AG10803 (cell line): ENCODE results near the gene TMEM61.

Experiments used
- DNase-seq: peaks from one replicate; pipeline ENCODE4 v3.0.0; 2010; ENCODE audit warnings: low read depth
- H3K4me3 ChIP-seq: 2 replicates; pipeline ENCODE4 v1.5.1; 2011; ENCODE audit warnings: mild to moderate bottlenecking, low read length, control low read depth
- TF ChIP-seq, protein P1 (sequence below): conservative IDR thresholded peaks from 2 replicates; pipeline ENCODE4 v1.5.1; 2011; ENCODE audit warnings: mild to moderate bottlenecking, low read length, control low read depth, inconsistent platforms

TMEM61 gene

DNA sequence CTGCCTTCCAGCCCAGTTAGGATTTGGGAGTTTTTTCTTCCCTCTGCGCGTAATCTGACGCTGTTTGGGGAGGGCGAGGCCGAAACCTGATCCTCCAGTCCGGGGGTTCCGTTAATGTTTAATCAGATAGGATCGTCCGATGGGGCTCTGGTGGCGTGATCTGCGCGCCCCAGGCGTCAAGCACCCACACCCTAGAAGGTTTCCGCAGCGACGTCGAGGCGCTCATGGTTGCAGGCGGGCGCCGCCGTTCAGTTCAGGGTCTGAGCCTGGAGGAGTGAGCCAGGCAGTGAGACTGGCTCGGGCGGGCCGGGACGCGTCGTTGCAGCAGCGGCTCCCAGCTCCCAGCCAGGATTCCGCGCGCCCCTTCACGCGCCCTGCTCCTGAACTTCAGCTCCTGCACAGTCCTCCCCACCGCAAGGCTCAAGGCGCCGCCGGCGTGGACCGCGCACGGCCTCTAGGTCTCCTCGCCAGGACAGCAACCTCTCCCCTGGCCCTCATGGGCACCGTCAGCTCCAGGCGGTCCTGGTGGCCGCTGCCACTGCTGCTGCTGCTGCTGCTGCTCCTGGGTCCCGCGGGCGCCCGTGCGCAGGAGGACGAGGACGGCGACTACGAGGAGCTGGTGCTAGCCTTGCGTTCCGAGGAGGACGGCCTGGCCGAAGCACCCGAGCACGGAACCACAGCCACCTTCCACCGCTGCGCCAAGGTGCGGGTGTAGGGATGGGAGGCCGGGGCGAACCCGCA lies 59.1 kb downstream of the TMEM61 start, which contains the start of gene PCSK9:
PCSK9 (plus strand) TSS at position 207 of the 741 bp plus-strand sequence; CDS start at position 497, 290 bp downstream.
- TF ChIP-seq, protein P1, sequence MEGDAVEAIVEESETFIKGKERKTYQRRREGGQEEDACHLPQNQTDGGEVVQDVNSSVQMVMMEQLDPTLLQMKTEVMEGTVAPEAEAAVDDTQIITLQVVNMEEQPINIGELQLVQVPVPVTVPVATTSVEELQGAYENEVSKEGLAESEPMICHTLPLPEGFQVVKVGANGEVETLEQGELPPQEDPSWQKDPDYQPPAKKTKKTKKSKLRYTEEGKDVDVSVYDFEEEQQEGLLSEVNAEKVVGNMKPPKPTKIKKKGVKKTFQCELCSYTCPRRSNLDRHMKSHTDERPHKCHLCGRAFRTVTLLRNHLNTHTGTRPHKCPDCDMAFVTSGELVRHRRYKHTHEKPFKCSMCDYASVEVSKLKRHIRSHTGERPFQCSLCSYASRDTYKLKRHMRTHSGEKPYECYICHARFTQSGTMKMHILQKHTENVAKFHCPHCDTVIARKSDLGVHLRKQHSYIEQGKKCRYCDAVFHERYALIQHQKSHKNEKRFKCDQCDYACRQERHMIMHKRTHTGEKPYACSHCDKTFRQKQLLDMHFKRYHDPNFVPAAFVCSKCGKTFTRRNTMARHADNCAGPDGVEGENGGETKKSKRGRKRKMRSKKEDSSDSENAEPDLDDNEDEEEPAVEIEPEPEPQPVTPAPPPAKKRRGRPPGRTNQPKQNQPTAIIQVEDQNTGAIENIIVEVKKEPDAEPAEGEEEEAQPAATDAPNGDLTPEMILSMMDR, result no peak
- no peak within 1 kb of the TSS; the same call in 1 of the 2 replicates for H3K4me3 ChIP-seq
- DNase-seq, result no peak

DNA sequence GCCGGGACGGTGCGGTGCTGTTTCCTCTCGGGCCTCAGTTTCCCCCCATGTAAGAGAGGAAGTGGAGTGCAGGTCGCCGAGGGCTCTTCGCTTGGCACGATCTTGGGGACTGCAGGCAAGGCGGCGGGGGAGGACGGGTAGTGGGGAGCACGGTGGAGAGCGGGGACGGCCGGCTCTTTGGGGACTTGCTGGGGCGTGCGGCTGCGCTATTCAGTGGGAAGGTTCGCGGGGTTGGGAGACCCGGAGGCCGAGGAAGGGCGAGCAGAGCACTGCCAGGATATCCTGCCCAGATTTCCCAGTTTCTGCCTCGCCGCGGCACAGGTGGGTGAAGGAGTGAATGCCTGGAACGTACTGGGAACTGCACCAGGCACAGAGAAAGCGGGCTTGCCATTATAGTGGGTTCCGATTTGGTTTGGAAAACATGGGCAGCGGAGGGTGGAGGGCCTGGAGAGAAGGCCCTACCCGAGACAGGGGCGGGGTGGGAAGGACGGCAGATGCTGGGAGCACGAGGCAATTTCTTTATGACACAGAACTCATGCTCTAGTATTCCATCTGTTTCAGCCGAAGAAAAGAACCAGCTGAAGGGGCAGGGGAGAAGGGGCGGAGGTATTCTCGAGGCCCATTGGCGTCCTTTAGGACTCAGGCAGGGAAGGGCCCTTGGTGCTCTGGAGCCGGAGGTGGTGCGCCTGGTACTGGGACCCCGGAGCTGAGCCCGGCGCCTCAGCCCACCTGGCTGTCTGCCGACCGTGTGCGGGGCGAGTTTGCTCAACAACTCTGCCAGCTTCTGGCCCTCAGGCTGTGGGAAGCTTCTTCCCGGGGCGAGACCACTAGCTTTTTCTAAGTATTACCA lies 59.9 kb downstream of the TMEM61 start:
- no peak overlapping the region for H3K4me3 ChIP-seq

DNA sequence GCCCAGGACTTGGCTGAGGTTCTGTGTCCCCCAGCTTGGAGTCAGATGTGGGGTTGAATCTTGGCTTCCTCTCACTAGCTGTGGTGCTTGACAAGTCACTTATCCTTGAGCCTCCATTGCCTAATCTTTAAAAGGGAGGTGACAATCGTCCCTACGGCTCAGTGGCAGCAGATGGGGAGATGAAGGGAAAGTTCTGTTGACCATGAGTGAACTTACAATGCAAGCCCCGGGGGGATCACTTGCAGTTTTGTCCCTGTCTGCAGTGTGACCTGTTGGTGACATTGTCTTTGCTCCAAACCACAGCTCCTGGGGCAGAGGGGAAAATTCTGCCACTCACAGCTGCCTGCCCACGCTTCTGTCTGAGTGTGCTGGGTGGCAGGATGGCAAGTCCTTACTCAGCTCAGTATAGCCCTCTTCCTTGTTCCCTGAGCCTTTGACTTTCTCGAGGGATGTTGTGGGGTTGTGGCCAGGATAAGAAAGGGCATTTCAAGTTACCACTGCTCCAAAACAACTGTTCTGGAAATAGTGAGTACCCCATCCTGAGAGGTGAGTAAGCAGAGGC lies 60.6 kb downstream of the TMEM61 start:
- no peak overlapping the region for H3K4me3 ChIP-seq
- TF ChIP-seq, protein P1, result no peak
- no peak for DNase-seq

More for the DNA sequence above, 59.9 kb downstream of the TMEM61 start:
- no peak for DNase-seq
- TF ChIP-seq, protein P1, result no peak

DNA sequence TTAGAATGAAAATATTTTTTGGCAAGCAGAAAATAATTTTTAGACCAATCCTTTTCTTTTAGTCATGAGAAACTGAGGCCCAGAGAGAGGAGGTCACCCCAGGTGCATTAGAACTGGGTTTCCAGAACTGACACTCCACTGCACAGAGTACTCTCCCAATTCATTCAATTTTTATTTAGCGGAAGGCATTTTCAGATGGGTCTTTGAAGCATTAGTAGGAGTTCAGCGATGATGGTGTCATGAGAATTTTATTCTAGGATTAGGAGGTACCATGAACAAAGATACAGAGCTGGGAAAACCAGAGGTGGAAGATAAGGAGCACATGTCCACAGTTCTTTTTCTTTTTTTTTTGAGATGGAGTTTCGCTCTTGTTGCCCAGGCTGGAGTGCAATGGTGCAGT lies 61.2 kb downstream of the TMEM61 start:
- no peak overlapping the region for H3K4me3 ChIP-seq
- no peak for DNase-seq
- TF ChIP-seq, protein P1, result no peak
